GM13976 (cell line): ENCODE data around the gene SIGLEC7.

Experiments used
- DNase-seq: peaks from one replicate; pipeline ENCODE4 v3.0.0; 2012; ENCODE audit warnings: low spot score
- in situ Hi-C: fragments of 300-500 bp; cut with MboI; formaldehyde crosslinking; loops from one replicate; pipeline ENCODE4 v1.12.0; 2022; ENCODE audit warnings: low sequenced_read_pairs, mixed read lengths, inconsistent platforms; ENCODE audit not compliant: unreplicated experiment
- TF ChIP-seq, protein P1 (sequence below): IDR thresholded peaks from 2 replicates; pipeline ENCODE4 v1.5.1; 2012; ENCODE audit warnings: borderline replicate concordance, mild to moderate bottlenecking; ENCODE audit not compliant: insufficient read depth; ENCODE audit errors: extremely low read depth, missing control alignments, control extremely low read depth

SIGLEC7 gene

GRCh38 chr19:51200071-51200666 lies 58.1 kb downstream of the SIGLEC7 start:
- TF ChIP-seq, protein P1, sequence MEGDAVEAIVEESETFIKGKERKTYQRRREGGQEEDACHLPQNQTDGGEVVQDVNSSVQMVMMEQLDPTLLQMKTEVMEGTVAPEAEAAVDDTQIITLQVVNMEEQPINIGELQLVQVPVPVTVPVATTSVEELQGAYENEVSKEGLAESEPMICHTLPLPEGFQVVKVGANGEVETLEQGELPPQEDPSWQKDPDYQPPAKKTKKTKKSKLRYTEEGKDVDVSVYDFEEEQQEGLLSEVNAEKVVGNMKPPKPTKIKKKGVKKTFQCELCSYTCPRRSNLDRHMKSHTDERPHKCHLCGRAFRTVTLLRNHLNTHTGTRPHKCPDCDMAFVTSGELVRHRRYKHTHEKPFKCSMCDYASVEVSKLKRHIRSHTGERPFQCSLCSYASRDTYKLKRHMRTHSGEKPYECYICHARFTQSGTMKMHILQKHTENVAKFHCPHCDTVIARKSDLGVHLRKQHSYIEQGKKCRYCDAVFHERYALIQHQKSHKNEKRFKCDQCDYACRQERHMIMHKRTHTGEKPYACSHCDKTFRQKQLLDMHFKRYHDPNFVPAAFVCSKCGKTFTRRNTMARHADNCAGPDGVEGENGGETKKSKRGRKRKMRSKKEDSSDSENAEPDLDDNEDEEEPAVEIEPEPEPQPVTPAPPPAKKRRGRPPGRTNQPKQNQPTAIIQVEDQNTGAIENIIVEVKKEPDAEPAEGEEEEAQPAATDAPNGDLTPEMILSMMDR, result no peak
- in situ Hi-C loops, result no loop called here
- DNase-seq, result no peak

DNA sequence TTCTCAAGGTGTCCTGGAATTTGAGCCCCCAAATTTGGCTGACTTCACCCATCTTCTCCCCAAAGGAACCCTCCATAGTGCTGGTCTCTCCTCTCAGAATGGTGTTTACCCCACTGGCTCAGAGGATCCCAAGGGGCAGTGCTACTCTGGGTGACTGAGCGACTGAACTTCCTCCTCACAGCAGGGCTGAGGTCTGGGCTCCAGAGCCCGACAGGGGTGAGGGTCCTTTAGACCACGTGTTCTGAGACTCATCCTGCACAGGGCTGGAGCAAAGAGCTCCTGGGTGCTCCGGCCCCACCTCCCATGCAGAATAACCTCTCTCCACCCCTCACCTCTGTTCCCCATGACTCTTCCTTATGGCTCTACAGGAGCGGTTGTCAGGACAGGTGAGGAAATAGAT lies 59.6 kb downstream of the SIGLEC7 start:
- in situ Hi-C loops, result no loop called here
- no peak for DNase-seq
- TF ChIP-seq, protein P1, result no peak
